ENCODE measurements around the gene MFSD2B.
"Not testable (repeated sequence)": the region's sequence is repeated elsewhere in the genome, so short reads cannot be mapped to it uniquely, and the experiment has no call there.

The MFSD2B gene

GRCh38 chr2:24018241-24018640 is 8.4 kb downstream of the MFSD2B start:
- no peak for DNase-seq (ENCODE audit: low read depth)

GRCh38 chr2:24019729-24020128 is 9.8 kb downstream of the MFSD2B start:
- no peak for DNase-seq (ENCODE audit: low read depth)

GRCh38 chr2:24020244-24020643 is 10.4 kb downstream of the MFSD2B start:
- no peak for DNase-seq (ENCODE audit: low read depth)

GRCh38 chr2:24021122-24021998 is 11.5 kb downstream of the MFSD2B start:
- DNase-seq (ENCODE audit: low read depth), result no peak

GRCh38 chr2:24022324-24022974 is 12.6 kb downstream of the MFSD2B start:
- DNase-seq (ENCODE audit: low read depth), result no peak

GRCh38 chr2:24022975-24023575 is 13.2 kb downstream of the MFSD2B start:
- no peak for DNase-seq (ENCODE audit: low read depth)

- no peak for DNase-seq (ENCODE audit: low read depth)
These were observed 14.1 kb downstream of the MFSD2B start for GRCh38 chr2:24024018-24024417.

- DNase-seq (ENCODE audit: low read depth), result no peak
These were observed 15.2 kb downstream of the MFSD2B start for GRCh38 chr2:24024996-24025663.

- no peak for DNase-seq (ENCODE audit: low read depth)
These were observed 16.3 kb downstream of the MFSD2B start for GRCh38 chr2:24026233-24026632.

- no peak for DNase-seq (ENCODE audit: low read depth)
These were observed 29.1 kb downstream of the MFSD2B start for GRCh38 chr2:24038786-24039499.

GRCh38 chr2:24040511-24040910 is 30.6 kb downstream of the MFSD2B start:
- no peak for DNase-seq (ENCODE audit: low read depth)

- DNase-seq (ENCODE audit: low read depth), result not testable (repeated sequence)
These were observed 33.2 kb downstream of the MFSD2B start for GRCh38 chr2:24043133-24043532.

- DNase-seq (ENCODE audit: low read depth), result no peak
These were observed 35.9 kb downstream of the MFSD2B start for GRCh38 chr2:24045511-24046508.

- DNase-seq (ENCODE audit: low read depth), result no peak
These were observed 36.7 kb downstream of the MFSD2B start for GRCh38 chr2:24046599-24046929.

GRCh38 chr2:24046930-24047702 is 37.2 kb downstream of the MFSD2B start, which contains the start of gene WDCP:
Gene WDCP (minus strand): TSS chr2:24047391. CDS start chr2:24039494, 7,897 bp downstream.
- DNase-seq (ENCODE audit: low read depth), result peak; percentile 97

GRCh38 chr2:24047703-24048033 is 37.8 kb downstream of the MFSD2B start:
- no peak for DNase-seq (ENCODE audit: low read depth)

GRCh38 chr2:24048769-24049484 is 39.0 kb downstream of the MFSD2B start:
- DNase-seq (ENCODE audit: low read depth), result no peak

GRCh38 chr2:24049485-24050021 is 39.7 kb downstream of the MFSD2B start, which contains the start of gene FKBP1B:
Gene FKBP1B (plus strand): TSS chr2:24049741. CDS start chr2:24049850, 109 bp downstream.
- DNase-seq (ENCODE audit: low read depth), result peak; percentile 13

Data from non-pigmented ciliary epithelial cell (primary cell).